ENCODE measurements around the gene SUGCT.

DNA sequence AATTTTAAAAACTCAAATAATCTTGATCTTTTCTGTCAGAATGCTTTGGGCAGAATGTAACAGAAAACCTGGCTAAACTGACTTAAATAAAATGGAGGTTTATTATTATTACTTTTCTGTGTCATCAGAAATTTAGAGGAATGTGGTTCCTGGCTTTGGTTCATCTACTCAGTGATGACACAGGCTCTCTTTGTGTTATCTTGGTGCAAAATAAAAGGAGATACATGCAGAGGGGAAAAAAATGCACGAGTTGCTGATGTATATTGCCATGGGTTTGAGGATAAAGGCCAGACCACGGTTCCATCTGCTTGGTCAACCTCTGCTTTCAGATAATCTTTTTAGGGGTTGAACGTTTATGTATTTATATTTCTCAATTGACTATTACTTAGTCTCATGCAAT is 181.4 kb downstream of the SUGCT start:
- TF ChIP-seq, protein P1, sequence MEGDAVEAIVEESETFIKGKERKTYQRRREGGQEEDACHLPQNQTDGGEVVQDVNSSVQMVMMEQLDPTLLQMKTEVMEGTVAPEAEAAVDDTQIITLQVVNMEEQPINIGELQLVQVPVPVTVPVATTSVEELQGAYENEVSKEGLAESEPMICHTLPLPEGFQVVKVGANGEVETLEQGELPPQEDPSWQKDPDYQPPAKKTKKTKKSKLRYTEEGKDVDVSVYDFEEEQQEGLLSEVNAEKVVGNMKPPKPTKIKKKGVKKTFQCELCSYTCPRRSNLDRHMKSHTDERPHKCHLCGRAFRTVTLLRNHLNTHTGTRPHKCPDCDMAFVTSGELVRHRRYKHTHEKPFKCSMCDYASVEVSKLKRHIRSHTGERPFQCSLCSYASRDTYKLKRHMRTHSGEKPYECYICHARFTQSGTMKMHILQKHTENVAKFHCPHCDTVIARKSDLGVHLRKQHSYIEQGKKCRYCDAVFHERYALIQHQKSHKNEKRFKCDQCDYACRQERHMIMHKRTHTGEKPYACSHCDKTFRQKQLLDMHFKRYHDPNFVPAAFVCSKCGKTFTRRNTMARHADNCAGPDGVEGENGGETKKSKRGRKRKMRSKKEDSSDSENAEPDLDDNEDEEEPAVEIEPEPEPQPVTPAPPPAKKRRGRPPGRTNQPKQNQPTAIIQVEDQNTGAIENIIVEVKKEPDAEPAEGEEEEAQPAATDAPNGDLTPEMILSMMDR (IDR thresholded peaks at IDR 0.05; ENCODE audit: low read depth, low read length) = no peak
- no peak for TF ChIP-seq EZH2phosphoT487 (IDR thresholded peaks at IDR 0.05; ENCODE audit: low read depth)
